HFF-Myc (cell line): Measurements from ENCODE around the gene U2AF2.

ENCODE experiments used
- DNase-seq: peaks from one replicate; pipeline ENCODE4 v3.0.0-alpha.2; 2011; ENCODE audit warnings: low read depth; ENCODE audit errors: extremely low read depth
- H3K4me3 ChIP-seq: replicated peaks from 2 replicates; pipeline ENCODE4 v1.5.1; 2011; ENCODE audit warnings: low read depth, mild to moderate bottlenecking, control low read depth, low read length
- CTCF ChIP-seq: IDR thresholded peaks from 2 replicates; pipeline ENCODE4 v1.5.1; 2012; ENCODE audit warnings: mild to moderate bottlenecking, low read depth, low read length, control low read depth; ENCODE audit errors: missing control alignments

The U2AF2 gene

GRCh38 chr19:55674841-55675660, 20.2 kb downstream of the U2AF2 start, which contains the start of gene EPN1:
Gene EPN1, plus strand, starts transcription at chr19:55675226. Its CDS starts 3,402 bp downstream, at chr19:55678628.
- DNase-seq: peak; percentile 86
- H3K4me3 ChIP-seq: peak within 1 kb of the TSS; percentile 77
- TF ChIP-seq CTCF: no peak

- no peak for DNase-seq
- peak overlapping the region; percentile 77 for H3K4me3 ChIP-seq
- no peak for TF ChIP-seq CTCF
Measured at GRCh38 chr19:55675661-55676354, 21.0 kb downstream of the U2AF2 start.

GRCh38 chr19:55676383-55676782, 21.5 kb downstream of the U2AF2 start:
- TF ChIP-seq CTCF: no peak
- H3K4me3 ChIP-seq: peak overlapping the region; percentile 77
- DNase-seq: no peak

GRCh38 chr19:55676889-55677505, 22.2 kb downstream of the U2AF2 start:
- no peak for TF ChIP-seq CTCF
- no peak overlapping the region for H3K4me3 ChIP-seq
- DNase-seq: no peak

GRCh38 chr19:55677572-55678028, 22.8 kb downstream of the U2AF2 start:
- DNase-seq: no peak
- H3K4me3 ChIP-seq: no peak overlapping the region
- TF ChIP-seq CTCF: no peak

GRCh38 chr19:55678121-55678671, 23.4 kb downstream of the U2AF2 start:
- no peak for DNase-seq
- TF ChIP-seq CTCF: no peak
- H3K4me3 ChIP-seq: no peak overlapping the region
